Measurements from ENCODE around the gene DOCK9.

- TF ChIP-seq CTCF (IDR thresholded peaks at IDR 0.05) (no peak), EZH2 (IDR thresholded peaks at IDR 0.05; ENCODE audit: borderline replicate concordance, insufficient read depth, low read depth, low read length, poor library complexity, severe bottlenecking) (no peak)
Observed at GRCh38 chr13:98918771-98919170, 59.1 kb downstream of the DOCK9 start.
